Measurements from ENCODE around the gene LRTM2.

LRTM2 gene

DNA sequence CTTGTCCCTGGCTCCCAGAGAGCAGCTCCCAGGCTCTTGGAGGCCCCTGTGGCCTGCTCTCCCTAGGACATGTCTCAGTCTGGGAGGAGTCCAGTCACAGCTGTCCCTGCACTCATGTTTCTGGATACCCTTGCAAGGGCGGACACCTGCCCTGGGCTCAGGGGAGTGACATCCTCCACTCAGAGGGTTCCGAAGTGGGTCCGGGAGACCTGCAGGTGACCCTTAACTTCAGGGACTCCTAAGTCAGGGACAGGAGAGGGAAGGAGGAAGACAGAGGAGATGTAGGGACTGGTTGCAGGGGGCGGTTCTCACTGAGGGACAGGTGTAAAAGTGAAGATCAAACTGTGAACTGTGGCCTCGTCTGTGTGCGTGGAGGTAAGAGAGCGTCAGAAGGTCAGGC is 60.5 kb downstream of the LRTM2 start:
- TF ChIP-seq, protein P1, sequence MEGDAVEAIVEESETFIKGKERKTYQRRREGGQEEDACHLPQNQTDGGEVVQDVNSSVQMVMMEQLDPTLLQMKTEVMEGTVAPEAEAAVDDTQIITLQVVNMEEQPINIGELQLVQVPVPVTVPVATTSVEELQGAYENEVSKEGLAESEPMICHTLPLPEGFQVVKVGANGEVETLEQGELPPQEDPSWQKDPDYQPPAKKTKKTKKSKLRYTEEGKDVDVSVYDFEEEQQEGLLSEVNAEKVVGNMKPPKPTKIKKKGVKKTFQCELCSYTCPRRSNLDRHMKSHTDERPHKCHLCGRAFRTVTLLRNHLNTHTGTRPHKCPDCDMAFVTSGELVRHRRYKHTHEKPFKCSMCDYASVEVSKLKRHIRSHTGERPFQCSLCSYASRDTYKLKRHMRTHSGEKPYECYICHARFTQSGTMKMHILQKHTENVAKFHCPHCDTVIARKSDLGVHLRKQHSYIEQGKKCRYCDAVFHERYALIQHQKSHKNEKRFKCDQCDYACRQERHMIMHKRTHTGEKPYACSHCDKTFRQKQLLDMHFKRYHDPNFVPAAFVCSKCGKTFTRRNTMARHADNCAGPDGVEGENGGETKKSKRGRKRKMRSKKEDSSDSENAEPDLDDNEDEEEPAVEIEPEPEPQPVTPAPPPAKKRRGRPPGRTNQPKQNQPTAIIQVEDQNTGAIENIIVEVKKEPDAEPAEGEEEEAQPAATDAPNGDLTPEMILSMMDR (conservative IDR thresholded peaks at IDR 0.05) = no peak
- no peak overlapping the region for H3K27ac ChIP-seq

DNA sequence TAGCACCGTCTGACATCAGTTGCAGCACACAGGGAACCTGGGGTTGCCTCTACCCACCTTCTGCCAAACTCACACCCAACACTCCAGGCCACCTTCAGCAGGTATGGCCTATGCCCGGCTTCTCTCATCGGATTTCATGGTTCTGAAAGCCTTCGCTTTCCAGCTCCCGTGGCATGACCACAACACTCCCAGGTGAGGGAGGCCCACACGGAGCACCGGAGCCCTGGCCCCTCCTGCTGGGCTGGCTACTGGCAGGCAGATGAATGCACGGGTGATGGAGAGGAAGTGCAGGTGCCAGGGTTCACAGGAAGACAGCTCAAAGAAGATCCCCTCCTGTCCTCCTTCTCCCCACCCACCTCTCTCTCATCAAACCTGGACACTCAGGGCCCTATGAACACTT is 60.9 kb downstream of the LRTM2 start:
- H3K27ac ChIP-seq = no peak overlapping the region
- TF ChIP-seq, protein P1 (conservative IDR thresholded peaks at IDR 0.05) = no peak

DNA sequence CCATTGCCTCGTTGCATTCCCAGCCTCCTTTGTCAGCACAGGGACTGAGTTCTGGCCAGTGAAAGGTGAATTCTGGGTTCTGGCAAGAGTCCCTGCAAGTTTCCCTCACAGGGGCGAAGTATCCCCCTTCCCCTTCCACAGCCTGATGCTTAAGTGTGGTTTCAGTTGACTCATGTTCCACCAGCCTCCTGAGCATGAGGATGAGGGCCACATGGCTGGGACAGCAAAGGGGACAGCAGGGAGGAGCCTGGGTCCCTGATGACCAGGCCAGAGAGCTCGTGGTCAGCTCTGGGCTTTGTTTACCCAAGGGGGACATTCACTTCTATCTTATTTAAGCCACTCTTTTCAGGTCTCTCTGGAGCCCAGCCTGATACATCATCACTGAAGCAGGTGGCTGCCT is 61.6 kb downstream of the LRTM2 start:
- TF ChIP-seq, protein P1 (conservative IDR thresholded peaks at IDR 0.05) = no peak
- H3K27ac ChIP-seq = no peak overlapping the region

DNA sequence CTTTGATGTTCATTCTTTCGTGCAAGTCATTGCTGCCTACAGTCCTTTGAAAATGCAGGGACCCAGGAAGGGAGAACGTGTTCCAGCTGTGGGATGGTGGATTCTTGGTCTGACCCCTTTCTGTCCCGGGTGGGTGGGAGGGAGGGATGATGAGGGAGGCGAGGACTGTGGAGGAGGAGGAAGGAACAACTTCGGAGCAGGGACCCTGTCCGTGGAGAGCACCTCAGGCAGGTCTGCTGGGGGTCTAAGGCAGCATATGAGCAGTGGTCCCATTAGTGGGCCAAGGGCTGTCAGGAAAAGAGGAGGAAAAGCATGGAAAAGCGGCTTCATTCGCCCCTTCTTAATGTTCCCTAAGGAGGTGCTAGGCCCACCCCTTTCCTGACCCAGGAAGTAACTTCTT is 62.0 kb downstream of the LRTM2 start:
- TF ChIP-seq, protein P1 (conservative IDR thresholded peaks at IDR 0.05) = no peak

DNA sequence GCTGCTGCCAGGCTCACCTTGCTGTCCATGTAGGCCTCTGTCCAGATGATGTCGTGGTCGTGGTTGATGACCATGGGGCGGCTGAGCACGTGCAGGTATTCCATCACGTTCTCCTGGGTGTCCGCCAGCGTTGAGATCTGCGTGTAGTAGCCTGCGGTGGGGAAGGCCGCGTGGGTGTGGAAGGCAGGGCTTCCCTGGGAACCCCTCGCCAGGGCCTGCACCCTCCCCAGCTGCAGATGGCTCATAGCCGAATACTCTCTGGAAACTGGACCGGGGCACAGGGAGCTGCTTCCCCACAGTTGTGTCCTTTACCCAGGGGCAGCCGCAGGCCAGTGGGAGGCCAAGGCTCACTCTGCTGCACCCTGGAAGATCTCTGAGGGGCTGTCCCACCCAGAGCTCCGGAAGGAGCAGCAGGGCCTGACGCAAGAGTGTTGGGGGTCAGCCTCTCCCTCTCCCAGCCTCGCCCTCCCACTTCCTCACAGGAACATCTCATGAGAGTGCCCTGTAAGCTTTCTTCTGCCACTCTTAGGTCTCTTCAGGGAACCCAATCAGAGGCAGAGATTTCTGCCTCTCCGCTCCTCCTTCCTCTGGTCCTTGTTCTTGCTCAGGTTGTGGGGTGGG is 62.6 kb downstream of the LRTM2 start:
- no peak overlapping the region for H3K27ac ChIP-seq
- TF ChIP-seq, protein P1 (conservative IDR thresholded peaks at IDR 0.05) = no peak

More for the DNA sequence above, 62.0 kb downstream of the LRTM2 start:
- H3K27ac ChIP-seq = no peak overlapping the region

DNA sequence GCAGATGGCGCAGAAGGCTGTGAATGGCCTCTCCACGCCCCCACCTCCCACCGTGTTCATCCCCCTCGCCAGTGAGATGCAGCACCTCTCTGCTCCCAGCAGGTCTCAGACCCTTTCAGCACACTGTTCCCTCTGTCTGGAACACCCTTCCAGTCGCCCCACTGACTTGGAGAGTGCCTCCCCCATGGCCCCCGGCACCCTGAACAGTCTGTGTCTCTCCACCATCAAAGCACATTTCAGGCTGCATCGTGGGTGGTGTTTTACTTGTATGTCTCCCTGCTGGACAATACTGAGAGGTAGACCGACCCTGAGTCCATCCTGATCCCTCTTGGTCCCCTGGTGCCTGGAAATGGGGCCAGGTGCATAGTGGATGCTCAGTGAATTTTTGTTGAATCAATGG is 63.1 kb downstream of the LRTM2 start:
- TF ChIP-seq, protein P1 (conservative IDR thresholded peaks at IDR 0.05) = no peak
- no peak overlapping the region for H3K27ac ChIP-seq

DNA sequence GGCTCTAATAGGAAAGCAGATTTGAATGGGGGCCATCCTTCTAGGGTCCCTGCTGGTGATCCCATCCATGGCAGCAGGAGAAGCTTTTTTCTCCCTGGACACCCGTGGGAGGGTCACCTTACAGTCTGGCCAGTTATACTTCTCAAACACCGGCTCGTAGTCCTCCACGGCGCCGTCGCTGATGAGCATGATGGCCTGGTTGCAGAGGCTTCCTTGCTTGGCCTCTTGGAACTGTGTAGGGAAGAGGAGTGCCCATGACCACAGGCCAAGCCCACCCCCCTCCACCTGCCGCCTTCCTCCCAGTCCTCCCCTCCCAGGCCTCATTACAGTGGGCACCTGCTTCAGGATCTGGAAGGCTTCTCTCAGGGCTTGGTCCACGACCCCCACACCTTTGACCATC is 64.3 kb downstream of the LRTM2 start:
- H3K27ac ChIP-seq = no peak overlapping the region
- TF ChIP-seq, protein P1 (conservative IDR thresholded peaks at IDR 0.05) = no peak

Data from VCaP (cell line).